Measurements from ENCODE around the gene PMVK.

PMVK gene

GRCh38 chr1:154938604-154939399, 2.3 kb upstream of the PMVK start:
- Histone ChIP-seq H3K27me3 (ENCODE audit: control insufficient read depth in 2 of 2, insufficient read depth in 2 of 2, low read length in 2 of 2) (no peaks in the 10 kb centered on the region), H3K9ac (ENCODE audit: low read depth in 1 of 2, low read length in 2 of 2) (no peak overlapping the region), H3K9me3 (ENCODE audit: control insufficient read depth in 2 of 2, low read length in 2 of 2) (no peaks in the 10 kb centered on the region), H3K27ac (ENCODE audit: low read depth in 2 of 2, low read length in 2 of 2) (peak overlapping the region in 1 of 2 donors; percentile 99), H3K4me3 (ENCODE audit: low read length in 2 of 2) (no peak overlapping the region), H3K4me1 (ENCODE audit: control insufficient read depth in 2 of 2, insufficient read depth in 2 of 2, low read length in 2 of 2) (peaks cover 33 to 43% of the 10 kb centered on the region in 2 donors), H3K36me3 (ENCODE audit: control insufficient read depth in 2 of 2, insufficient read depth in 2 of 2, low read length in 2 of 2) (no peaks in the 10 kb centered on the region)

- peak overlapping the region; percentile 99 for H3K27ac ChIP-seq (ENCODE audit: low read depth in 2 of 2, low read length in 2 of 2)
These were observed 1.5 kb upstream of the PMVK start for GRCh38 chr1:154937988-154938386.

GRCh38 chr1:154937085-154937987, 817 bp upstream of the PMVK start:
- Histone ChIP-seq H3K4me1 (ENCODE audit: control insufficient read depth in 2 of 2, insufficient read depth in 2 of 2, low read length in 2 of 2) (peaks cover 30 to 35% of the 10 kb centered on the region in 2 donors), H3K9me3 (ENCODE audit: control insufficient read depth in 2 of 2, low read length in 2 of 2) (no peaks in the 10 kb centered on the region), H3K27ac (ENCODE audit: low read depth in 2 of 2, low read length in 2 of 2) (peak overlapping the region; percentile 99), H3K9ac (ENCODE audit: low read depth in 1 of 2, low read length in 2 of 2) (peak overlapping the region; percentile 96 to 99), H3K36me3 (ENCODE audit: control insufficient read depth in 2 of 2, insufficient read depth in 2 of 2, low read length in 2 of 2) (no peaks in the 10 kb centered on the region), H3K4me3 (ENCODE audit: low read length in 2 of 2) (peak overlapping the region; percentile 94 to 96), H3K27me3 (ENCODE audit: control insufficient read depth in 2 of 2, insufficient read depth in 2 of 2, low read length in 2 of 2) (no peaks in the 10 kb centered on the region)

More at GRCh38 chr1:154937988-154938386, 1.5 kb upstream of the PMVK start:
- Histone ChIP-seq H3K4me3 (ENCODE audit: low read length in 2 of 2) (peak overlapping the region; percentile 94 to 96), H3K9me3 (ENCODE audit: control insufficient read depth in 2 of 2, low read length in 2 of 2) (no peaks in the 10 kb centered on the region), H3K36me3 (ENCODE audit: control insufficient read depth in 2 of 2, insufficient read depth in 2 of 2, low read length in 2 of 2) (no peaks in the 10 kb centered on the region), H3K4me1 (ENCODE audit: control insufficient read depth in 2 of 2, insufficient read depth in 2 of 2, low read length in 2 of 2) (peaks cover 29 to 36% of the 10 kb centered on the region in 2 donors), H3K27me3 (ENCODE audit: control insufficient read depth in 2 of 2, insufficient read depth in 2 of 2, low read length in 2 of 2) (no peaks in the 10 kb centered on the region), H3K9ac (ENCODE audit: low read depth in 1 of 2, low read length in 2 of 2) (peak overlapping the region; percentile 96 to 99)

DNA sequence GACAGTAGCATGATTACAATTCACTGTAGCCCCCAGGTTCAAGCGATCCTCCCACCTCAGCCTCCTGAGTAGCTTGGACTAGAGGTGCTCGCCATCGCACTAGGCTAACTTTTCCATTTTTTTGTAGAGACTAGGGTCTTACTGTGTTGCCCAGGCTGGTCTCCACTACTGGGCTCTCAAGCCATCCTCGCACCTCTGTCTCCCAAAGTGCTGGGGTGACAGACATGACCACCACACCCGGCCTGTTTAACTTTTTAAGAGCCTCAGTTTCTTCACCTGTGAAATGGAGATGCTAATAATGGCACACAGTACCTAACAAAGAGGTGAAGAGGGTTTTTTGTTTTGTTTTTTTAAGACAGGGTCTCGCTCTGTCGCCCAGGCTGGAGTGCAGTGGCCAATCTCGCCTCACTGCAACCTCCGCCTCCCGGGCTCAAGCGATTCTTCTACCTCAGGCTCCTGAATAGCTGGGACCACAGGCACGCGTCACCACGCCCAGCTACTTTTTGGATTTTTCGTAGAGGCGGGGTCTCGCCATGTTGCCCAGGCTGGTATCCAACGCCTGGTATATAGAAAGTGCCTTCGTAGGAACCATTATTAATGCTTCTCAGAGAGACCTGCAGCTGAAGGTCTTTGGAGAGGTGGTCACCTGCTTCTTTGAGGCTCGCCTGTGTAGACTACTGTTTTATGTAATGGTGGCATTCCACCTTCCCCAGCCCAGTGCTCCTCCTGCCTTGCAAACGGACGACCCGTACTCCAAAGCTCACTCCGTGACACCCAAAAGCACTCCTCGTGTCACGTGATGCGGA, 567 bp downstream of the PMVK start:
- Histone ChIP-seq H3K9me3 (ENCODE audit: control insufficient read depth in 2 of 2, low read length in 2 of 2) (no peaks in the 10 kb centered on the region), H3K27me3 (ENCODE audit: control insufficient read depth in 2 of 2, insufficient read depth in 2 of 2, low read length in 2 of 2) (no peaks in the 10 kb centered on the region), H3K36me3 (ENCODE audit: control insufficient read depth in 2 of 2, insufficient read depth in 2 of 2, low read length in 2 of 2) (no peaks in the 10 kb centered on the region), H3K4me3 (ENCODE audit: low read length in 2 of 2) (peak overlapping the region; percentile 94 to 96), H3K4me1 (ENCODE audit: control insufficient read depth in 2 of 2, insufficient read depth in 2 of 2, low read length in 2 of 2) (peaks cover 19 to 35% of the 10 kb centered on the region in 2 donors), H3K9ac (ENCODE audit: low read depth in 1 of 2, low read length in 2 of 2) (peak overlapping the region; percentile 96 to 99), H3K27ac (ENCODE audit: low read depth in 2 of 2, low read length in 2 of 2) (peak overlapping the region; percentile 99)

DNA sequence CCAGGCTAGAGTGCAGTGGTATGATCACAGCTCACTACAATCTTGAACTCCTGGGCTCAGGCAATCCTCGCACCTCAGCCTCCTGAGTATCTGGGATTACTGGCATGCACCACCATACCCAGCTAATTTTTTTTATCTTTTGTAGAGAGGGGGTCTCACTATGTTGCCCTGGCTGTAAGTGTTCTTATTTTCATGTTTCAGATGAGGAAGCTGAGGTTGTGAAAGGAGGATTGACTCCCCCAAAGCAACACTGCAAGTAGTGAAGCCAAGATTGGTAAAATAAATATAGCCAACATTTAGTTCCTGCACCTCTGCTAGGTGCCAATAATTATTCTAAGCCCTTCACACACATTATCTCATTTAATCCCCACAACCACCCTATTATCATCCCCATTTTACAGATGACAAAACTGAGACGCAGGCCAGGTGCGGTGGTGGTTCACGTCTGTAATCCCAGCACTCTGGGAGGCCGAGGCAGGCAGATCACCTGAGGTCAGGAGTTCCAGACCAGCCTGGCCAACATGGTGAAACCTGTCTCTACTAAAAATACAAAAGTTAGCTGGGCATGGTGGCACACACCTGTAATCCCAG, 2.1 kb downstream of the PMVK start:
- Histone ChIP-seq H3K27me3 (ENCODE audit: control insufficient read depth in 2 of 2, insufficient read depth in 2 of 2, low read length in 2 of 2) (no peaks in the 10 kb centered on the region), H3K4me1 (ENCODE audit: control insufficient read depth in 2 of 2, insufficient read depth in 2 of 2, low read length in 2 of 2) (peaks cover 13 to 35% of the 10 kb centered on the region in 2 donors), H3K9ac (ENCODE audit: low read depth in 1 of 2, low read length in 2 of 2) (no peak overlapping the region)

DNA sequence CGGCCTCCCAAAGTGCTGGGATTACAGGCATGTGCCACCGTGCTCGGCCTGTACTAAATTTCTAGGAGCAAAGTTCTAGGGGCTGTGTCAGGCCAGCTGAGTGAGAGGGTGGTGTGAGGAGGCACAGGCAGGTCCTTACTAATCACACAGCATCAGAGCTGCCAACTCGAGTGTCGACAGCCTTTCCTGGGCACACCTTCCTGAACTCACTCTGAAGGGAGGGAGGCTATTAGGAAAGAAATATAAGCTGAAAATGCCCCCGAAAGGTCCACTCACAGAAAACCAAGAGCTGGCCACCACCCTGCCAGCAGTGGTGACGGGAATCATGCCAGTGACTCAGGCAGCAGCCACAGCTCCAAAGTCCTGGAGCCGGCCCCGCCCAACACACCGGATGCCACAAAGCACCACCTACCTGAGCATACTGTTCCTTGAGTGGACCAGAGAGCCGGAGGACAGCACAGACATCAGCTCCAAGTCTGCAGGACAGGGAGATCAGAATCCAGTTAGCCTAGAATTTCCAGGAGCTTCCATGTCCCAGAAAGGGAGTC, 4.5 kb downstream of the PMVK start:
- H3K36me3 ChIP-seq (ENCODE audit: control insufficient read depth in 2 of 2, insufficient read depth in 2 of 2, low read length in 2 of 2): peaks cover 3 to 12% of the 10 kb centered on the region in 2 donors
- no peaks in the 10 kb centered on the region for H3K27me3 ChIP-seq (ENCODE audit: control insufficient read depth in 2 of 2, insufficient read depth in 2 of 2, low read length in 2 of 2)
- H3K27ac ChIP-seq (ENCODE audit: low read depth in 2 of 2, low read length in 2 of 2): peak overlapping the region; percentile 76 to 92
- peak overlapping the region; percentile 1 to 71 for H3K9ac ChIP-seq (ENCODE audit: low read depth in 1 of 2, low read length in 2 of 2)
- H3K4me1 ChIP-seq (ENCODE audit: control insufficient read depth in 2 of 2, insufficient read depth in 2 of 2, low read length in 2 of 2): peaks cover 8 to 26% of the 10 kb centered on the region in 2 donors
- H3K4me3 ChIP-seq (ENCODE audit: low read length in 2 of 2): peak overlapping the region in 1 of 2 donors; percentile 29
- H3K9me3 ChIP-seq (ENCODE audit: control insufficient read depth in 2 of 2, low read length in 2 of 2): no peaks in the 10 kb centered on the region

More for the DNA sequence above, 2.1 kb downstream of the PMVK start:
- Histone ChIP-seq H3K36me3 (ENCODE audit: control insufficient read depth in 2 of 2, insufficient read depth in 2 of 2, low read length in 2 of 2) (peaks cover 0 to 2% of the 10 kb centered on the region in 2 donors), H3K4me3 (ENCODE audit: low read length in 2 of 2) (no peak overlapping the region), H3K9me3 (ENCODE audit: control insufficient read depth in 2 of 2, low read length in 2 of 2) (no peaks in the 10 kb centered on the region), H3K27ac (ENCODE audit: low read depth in 2 of 2, low read length in 2 of 2) (no peak overlapping the region)

DNA sequence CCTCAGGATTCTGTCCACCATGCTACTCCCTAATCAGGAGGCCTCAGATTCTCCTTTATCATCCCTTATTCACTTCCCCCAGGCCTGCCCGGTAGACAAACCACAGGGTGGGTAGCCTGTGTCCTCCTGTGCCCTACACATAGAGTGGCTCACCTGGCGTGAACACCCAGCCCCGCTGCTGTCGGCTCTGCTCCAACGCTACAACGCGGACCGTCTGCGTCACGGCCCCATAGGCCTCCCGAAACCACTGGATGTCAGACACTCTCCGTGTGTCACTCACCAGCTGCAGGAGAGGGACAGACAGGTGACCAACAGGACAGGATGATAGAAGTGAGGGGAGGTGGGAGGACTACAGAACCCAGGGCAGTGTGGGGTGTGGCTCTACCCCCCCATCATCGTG, 10.3 kb downstream of the PMVK start:
- Histone ChIP-seq H3K9me3 (ENCODE audit: control insufficient read depth in 2 of 2, low read length in 2 of 2) (no peaks in the 10 kb centered on the region), H3K9ac (ENCODE audit: low read depth in 1 of 2, low read length in 2 of 2) (no peak overlapping the region), H3K27me3 (ENCODE audit: control insufficient read depth in 2 of 2, insufficient read depth in 2 of 2, low read length in 2 of 2) (no peaks in the 10 kb centered on the region), H3K4me1 (ENCODE audit: control insufficient read depth in 2 of 2, insufficient read depth in 2 of 2, low read length in 2 of 2) (no peaks in the 10 kb centered on the region), H3K36me3 (ENCODE audit: control insufficient read depth in 2 of 2, insufficient read depth in 2 of 2, low read length in 2 of 2) (peaks cover 28 to 44% of the 10 kb centered on the region in 2 donors), H3K27ac (ENCODE audit: low read depth in 2 of 2, low read length in 2 of 2) (no peak overlapping the region), H3K4me3 (ENCODE audit: low read length in 2 of 2) (no peak overlapping the region)

DNA sequence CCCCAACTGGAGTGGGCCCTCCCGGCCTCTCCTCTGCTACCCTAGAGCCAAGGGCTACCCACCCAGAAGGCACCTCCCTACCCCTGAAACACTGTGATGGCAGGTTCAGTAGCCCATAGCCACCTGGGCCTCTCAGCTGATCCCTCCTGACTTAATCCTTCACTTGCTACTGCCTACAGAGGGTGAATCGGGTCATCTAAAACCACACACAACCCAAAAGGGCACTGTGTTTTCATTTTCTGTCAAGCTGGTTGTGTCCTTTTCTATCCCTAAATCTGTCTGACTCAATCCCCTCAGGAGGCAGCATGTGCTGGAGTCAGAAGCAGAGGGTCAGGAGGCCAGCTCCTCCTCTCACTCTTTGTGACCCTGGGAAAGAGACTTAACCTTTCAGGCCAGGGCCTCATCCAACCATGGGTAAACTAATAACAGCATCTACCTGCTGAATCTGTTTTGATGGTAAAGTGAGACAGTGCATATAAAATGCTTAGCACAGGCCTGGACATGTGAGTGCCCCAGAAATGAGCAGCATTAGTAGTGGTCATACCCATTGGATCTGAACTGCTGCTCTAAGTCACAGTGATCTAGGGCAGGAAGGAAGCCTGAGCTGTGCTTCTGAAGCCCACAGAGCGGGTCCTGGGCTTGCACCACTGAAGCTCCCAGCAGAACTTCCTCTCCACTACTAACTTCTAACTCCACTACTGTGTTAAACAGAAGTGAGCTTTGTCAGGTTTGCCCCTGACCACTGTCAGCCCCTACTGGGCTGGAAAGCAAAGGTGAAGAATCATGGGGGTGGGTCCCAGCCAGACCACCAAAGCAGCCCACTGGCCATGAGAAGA, 11.0 kb downstream of the PMVK start:
- Histone ChIP-seq H3K27me3 (ENCODE audit: control insufficient read depth in 2 of 2, insufficient read depth in 2 of 2, low read length in 2 of 2) (no peaks in the 10 kb centered on the region), H3K9me3 (ENCODE audit: control insufficient read depth in 2 of 2, low read length in 2 of 2) (no peaks in the 10 kb centered on the region), H3K4me1 (ENCODE audit: control insufficient read depth in 2 of 2, insufficient read depth in 2 of 2, low read length in 2 of 2) (no peaks in the 10 kb centered on the region), H3K36me3 (ENCODE audit: control insufficient read depth in 2 of 2, insufficient read depth in 2 of 2, low read length in 2 of 2) (peaks cover 28 to 46% of the 10 kb centered on the region in 2 donors), H3K27ac (ENCODE audit: low read depth in 2 of 2, low read length in 2 of 2) (no peak overlapping the region), H3K4me3 (ENCODE audit: low read length in 2 of 2) (no peak overlapping the region), H3K9ac (ENCODE audit: low read depth in 1 of 2, low read length in 2 of 2) (no peak overlapping the region)
